ENCODE measurements around the gene VEPH1. TPM values are rescaled to one million over a fixed set of nuclear protein-coding genes. Genes with fewer than 3 reads are reported as not detected.
A peak's percentile ranks its signal among the peaks of the same experiment; 100 is the strongest.

VEPH1 gene
- total RNA-seq, 1 experiment from 2014 or later: 87.1 TPM

DNA sequence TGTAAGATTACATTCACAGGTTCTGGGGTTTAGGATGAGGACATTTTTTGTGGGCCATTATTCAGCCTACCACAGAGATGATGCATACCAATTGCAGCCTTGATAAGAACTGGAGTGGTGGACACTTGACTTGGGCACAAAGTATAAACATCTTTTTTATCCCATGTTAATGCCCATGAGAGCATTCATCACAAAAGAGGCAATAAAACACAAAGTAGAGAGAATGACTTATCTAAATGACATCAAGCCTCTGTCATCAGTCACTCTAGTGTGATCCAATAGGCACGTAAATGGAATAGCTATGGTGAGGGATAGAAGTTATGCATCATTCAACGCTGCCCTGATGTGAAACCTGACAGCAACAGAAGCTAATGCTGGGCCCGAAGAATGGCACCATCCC lies 25.8 kb downstream of the VEPH1 start:
- DNase-seq (ENCODE audit: low read depth): peak; percentile 26

DNA sequence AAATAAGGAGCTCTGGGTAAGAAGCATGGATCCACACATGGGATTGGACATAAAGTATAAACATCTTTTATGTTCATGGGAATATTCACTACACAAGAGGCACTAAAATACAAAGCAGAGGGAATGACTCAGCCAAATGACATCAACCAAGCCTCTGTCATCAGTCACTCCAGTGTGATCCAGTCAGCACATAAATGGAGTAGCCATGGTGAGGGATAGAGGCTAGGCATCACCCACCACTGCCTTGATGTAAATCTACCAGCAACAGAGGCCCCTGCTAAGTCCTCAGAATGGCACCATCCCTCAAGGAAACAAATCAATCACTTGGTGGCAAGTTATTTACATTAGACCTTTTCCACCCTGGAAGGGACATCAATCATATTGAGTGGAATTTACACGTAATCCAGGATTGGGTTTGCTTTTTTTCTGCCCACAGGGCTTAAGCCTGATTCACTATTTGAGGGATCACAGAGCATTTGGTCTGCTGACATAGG lies 27.2 kb downstream of the VEPH1 start:
- peak; percentile 59 for DNase-seq (ENCODE audit: low read depth)

DNA sequence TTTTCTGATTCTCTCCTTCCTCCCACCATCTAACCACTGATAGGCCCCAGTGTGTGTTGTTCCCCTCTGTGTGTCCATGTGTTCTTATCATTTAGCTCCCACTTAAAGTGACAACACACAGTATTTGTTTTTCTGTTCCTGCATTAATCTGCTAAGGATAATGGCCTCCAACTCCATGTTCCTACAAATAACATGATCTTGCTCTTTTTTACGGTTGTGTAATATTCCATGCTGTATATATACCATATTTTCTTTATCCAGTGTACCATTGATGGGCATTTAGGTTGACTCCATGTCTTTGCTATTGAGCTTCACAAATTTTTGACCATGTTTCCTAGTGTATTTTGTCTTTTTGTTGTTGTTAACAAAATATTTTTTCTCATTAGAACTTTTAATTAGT lies 30.6 kb downstream of the VEPH1 start:
- DNase-seq (ENCODE audit: low read depth): no peak

DNA sequence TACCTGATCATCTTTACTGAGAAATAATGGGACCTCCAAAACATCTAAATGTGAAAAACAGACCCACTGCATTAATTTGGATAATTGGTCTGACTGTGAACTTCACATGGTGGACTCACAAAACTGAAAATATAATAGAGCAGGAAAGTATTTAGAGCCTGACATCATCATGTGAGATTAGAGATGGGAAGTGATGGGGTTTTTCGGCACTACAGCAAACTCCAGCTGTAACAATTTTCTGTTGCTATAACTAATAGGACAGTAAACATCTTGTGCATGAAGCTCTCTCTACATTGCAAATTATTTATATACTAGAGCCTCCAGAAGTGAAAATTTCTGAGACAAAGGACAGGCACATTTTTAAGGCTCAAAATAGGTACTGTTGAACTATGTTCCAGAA lies 32.2 kb downstream of the VEPH1 start:
- no peak for DNase-seq (ENCODE audit: low read depth)

DNA sequence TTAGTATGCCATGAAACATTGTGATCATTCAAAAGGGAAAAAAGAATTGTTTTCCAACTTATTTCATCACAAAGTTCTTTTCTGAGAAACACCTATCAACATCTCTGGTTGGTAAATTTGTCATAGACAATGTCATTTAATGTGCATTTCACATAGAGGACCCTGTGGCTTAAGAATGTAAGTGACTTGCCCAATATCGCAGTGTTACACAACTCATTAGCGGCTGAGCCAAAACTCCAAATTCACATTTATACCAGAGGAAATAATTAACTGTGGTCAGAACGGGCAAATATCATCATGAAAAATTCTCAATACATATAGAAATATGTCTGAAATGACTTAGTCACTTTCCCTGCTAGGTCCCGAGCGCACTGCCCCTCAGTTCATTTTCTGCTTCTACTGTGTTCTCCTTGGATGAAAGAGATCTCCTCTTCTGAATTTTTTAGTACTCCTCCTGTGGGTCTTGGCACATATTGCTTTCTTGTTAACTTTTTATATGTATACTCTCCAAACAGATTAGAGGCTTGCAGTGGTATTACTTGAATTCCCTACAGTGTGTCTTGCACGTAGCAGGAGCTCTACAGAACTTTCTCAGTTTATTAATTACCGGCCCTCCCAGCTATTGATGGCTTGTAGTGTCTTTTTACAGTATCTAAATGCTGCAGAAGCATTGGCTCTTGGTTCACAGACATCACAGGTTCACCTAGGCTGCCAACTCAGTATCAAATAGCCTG lies 33.5 kb downstream of the VEPH1 start:
- DNase-seq (ENCODE audit: low read depth): no peak

DNA sequence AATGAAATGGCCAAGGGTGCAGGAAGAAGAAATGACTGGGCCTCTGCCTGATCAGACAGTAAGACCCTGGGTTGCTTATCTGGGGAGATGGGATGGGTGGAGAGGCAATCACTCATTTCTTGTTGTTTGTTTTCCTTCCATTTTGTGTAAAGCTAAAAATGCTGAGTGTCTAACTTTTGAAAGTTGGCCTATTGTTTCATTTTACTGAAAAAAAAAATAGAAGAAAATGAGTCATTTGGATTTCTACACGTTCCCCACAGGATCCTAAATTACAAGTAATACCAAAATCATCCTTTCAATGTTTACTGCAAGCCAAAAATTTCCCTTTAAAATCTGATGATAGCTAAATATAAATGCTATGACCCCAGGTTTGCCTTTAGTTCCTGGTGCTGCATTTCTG lies 36.0 kb downstream of the VEPH1 start:
- no peak for DNase-seq (ENCODE audit: low read depth)

DNA sequence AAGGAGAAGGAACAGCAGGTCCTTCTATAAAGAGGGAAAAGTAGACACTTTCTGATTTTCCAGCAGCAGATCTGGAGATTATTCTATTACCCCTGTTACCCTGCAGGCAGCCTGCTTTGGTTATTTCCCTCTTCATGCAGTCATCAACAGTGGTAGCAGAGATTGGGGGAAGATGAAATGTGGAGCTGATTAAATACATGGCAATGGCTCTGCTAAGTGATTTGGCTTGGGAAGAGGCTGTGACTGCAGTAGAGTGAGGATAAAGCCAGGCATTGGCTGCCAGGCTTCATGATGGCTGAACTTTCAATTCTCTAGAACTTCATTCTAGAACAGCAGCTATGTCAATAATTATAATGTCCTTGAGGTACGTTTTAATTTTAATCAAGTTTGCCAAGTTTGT lies 37.5 kb downstream of the VEPH1 start:
- DNase-seq (ENCODE audit: low read depth): no peak

DNA sequence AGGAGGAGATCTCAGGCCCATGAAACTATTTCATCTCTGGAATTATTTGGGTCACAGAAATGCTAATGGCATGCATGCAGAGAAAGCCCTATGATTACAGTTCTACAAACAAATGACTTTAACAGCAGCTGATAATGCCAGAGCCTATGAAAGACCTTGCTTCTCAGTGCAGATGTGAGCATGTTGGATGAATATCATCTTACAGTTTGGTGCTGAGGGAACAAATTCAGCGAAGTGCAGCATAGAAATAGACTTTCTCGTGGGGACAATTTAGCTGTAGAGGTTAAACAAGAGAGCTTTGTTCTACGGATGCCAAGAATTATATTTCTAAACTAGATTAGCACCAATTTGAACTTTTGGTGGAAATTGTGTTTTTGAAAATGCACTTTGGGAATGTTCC lies 38.9 kb downstream of the VEPH1 start:
- DNase-seq (ENCODE audit: low read depth): no peak

DNA sequence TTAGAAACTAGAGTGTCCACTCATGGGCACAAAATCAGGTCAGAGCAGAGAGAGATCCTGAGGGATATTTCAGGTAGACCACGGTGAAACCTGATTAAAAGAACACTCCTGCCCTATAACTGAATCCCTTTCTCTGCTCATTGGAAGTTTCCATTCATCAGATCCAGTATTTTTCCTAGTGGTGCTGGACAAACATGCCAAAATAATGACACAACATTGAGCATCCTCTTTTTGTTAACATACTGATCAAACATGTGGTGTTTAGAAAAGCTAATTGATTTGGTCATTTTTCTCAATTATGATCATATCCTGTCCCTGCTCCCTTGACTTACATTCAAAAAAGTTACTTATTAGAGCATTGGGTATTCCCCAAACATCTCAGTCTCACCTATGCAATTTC lies 39.4 kb downstream of the VEPH1 start:
- no peak for DNase-seq (ENCODE audit: low read depth)

DNA sequence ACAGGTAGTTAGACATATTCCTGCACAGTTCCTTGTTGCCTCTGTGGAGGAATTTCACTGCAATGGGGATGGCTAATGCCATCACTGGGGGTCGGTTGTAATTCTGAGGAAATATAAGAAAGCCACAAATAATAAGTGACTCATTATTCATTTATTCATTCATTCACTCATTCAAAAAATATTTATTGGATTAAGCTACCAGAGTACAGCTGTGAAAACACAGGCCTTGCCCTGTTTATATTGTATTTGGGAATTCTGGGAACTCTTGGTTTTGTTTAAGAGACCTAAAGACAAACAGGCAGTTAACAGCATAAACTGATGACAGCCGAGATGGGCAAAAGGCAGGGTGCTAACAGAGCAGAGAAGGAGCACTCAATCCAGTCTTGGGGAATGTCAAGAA lies 43.0 kb downstream of the VEPH1 start:
- DNase-seq (ENCODE audit: low read depth): peak; percentile 29

DNA sequence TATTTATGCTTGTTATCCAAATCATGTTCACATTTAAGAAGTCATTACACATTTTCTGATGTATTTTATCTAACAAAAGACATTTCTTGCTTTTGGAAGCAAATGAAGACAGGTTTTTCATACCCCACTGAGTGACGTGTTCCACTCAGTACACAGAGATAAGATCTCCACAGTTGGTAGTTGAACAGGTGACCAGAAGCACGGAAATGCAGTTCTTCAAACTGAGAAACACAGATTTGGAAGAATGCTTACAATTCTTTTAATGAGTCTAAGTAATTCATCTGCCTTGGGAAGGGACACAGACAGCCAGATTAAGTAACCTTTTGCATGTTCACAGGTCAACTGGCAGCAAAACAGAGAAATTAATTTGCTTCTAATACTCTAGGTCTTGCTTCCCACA lies 43.5 kb downstream of the VEPH1 start:
- DNase-seq (ENCODE audit: low read depth): no peak

DNA sequence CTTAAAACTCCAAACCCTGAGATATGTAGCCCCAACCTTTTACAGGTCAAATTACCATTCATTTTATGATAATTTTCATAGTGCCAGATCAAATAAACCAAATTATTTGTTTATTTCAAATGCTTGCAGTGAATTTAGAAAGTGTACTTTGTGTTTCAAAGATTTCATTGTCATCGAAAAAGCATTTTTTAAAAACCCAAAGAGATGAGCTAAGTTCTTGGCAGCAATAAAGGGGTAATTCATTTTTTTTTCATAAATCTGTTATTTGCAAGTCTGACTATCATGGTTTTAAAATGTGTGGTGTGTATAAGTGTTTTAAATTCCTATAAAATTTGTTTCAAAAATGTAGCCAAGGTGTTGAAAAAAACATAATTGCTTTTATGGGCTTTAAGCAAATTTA lies 49.4 kb downstream of the VEPH1 start:
- no peak for DNase-seq (ENCODE audit: low read depth)

DNA sequence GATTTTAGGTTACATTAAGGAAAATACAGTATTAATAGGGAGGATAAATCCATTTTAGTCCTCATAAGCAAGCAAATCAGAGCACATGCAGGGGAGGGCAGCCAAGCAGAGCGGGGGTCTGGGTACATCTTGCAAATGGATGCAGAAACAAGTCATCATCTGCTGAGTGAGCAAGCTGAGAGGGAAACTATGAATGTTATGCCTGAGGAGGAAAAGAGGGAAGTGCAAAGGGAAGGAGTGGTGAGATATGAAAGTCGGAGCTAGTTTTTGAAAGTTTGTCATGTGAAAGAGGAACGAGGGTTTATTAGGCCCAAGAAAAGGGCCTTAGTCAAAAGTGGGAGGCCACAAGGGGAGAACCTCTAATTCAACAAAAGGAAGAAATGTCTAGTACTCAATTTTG lies 51.1 kb downstream of the VEPH1 start:
- DNase-seq (ENCODE audit: low read depth): no peak

DNA sequence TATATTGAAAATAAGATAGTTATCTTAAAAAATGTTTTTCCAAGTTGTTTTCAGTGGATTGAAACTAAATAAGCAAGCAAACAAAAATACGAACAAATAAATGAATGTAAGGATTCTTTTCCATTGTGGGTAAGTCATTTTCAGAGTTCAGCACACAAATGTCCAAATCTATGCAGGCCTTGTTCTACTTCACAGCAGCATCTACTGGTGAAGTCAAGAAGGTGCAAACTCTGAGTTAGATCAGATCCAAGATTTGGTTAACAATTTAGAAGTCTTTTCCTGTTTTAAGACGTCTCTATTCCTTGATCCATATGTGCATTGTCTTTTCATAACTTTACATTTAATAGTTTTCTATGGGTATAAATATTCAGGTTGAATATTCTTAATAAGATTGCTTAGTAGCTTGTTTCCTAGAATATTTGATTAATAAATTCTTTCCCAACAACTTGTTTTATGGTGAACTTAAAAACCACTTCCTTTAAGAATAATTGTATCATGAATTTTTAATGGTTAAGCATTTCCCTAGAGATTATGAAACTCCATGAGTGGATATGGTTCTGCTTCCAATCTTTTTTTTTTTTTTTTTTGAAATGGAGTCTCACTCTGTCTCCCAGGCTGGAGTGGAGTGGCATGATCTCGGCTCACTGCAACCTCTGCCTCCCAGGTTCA lies 56.1 kb downstream of the VEPH1 start:
- DNase-seq (ENCODE audit: low read depth): peak; percentile 19

DNA sequence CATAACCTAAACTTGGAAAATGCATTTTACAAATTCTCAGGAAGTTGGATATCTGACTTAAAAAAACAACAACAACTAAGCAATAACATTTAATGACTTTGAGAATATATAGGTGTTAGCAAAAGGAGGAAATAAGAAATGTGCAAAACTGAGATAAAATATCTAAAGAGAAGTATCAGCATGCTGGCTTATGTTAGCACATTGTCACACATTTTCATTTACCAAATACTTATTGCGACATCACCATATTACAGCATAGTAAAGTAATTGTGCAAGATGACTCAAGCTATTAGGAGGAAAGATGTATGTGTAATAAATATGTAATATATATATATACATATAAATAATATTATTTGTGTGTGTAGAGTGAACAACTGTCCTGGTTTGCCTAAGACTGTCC lies 57.4 kb downstream of the VEPH1 start:
- no peak for DNase-seq (ENCODE audit: low read depth)

DNA sequence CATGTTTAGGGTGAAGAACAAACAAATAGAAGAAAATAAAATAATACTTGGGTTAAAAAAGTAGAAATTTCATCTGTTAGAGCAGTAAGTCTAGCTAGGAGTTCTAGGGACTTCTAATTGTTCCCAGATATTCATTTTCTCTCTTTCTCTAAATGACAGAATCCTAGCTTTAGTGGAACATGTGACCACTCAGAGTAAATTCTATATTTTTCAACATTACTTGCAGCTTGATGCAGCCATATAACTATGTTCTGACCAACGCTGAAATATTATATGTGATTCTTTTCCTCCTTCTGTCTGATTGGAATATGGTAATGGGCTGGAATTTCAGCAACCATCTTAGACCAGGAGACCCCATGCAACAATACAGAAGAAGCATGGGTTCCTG lies 58.4 kb downstream of the VEPH1 start:
- no peak for DNase-seq (ENCODE audit: low read depth)

DNA sequence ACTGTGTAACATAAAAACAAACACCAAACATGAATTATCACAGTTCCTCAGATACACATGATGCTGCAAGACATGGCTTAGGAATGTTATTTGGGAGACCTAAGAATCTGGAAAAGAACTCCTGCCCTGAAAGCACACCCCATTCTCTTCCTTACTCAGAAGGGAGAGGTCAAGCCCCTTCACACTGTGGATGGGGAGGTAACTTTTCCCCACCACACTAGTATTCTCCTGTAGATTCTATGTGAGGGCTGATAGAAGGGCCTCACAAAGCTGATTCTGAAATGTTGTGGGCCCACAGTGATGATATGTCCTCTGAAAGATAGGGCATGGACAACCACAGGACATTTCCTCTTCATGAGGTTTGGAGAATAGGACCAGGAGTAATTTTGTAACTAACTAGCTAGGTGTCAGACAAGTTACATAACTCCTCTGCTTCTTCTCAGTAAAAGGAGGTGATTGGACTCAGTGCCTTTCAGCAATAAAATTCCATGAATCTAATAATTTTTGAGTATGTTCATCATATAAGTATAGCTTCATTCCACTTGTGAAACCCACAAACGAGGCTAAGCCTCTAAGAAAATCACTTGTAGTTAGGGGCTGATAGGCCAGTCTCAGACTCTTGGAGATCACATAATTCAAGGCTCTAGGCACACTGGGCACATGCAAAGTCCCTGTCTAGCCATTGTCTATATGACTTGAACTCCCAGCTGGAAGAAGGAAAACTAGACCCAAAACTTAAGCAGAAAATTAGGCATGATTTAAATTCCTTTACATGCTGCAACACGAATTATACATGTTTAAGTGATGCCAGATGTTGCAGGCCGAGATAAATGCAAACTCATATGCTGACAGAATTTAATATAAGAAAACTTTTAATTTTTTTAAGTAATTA lies 59.1 kb downstream of the VEPH1 start:
- no peak for DNase-seq (ENCODE audit: low read depth)

DNA sequence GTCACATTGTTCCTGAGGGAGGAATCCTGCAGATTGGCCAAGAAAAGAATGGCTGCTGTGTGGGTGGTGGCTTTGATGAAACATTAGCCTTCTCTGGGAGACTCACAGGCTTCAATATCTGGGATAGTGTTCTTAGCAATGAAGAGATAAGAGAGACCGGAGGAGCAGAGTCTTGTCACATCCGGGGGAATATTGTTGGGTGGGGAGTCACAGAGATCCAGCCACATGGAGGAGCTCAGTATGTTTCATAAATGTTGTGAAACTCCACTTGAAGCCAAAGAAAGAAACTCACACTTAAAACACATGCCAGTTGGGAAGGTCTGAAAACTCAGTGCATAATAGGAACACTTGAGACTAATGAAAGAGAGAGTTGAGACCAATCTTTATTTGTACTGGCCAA lies 60.5 kb downstream of the VEPH1 start:
- DNase-seq (ENCODE audit: low read depth): no peak

DNA sequence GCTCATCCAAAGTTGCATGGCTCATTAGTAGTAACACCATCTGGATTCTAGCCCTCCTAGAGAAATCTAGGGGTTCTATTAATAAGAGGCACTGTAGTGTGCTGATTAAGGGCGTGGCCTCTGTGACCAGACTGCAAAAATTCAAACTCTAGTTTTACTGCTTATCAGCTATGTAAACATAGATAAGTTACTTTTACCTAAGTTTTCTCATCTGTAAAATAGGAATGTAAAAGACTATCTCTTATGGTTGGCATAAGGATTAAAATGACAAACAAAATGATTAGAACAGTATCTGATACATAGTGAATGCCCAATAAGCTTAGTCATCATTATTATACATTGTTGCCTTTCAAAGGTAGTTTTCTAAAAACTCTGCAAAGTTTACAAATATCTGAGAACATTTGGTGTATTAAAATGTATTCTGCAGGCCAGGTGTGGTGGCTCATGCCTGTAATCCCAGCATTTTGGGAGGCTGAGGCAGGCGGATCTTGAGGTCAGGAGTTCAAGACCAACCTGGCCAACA lies 62.1 kb downstream of the VEPH1 start:
- DNase-seq (ENCODE audit: low read depth): no peak

DNA sequence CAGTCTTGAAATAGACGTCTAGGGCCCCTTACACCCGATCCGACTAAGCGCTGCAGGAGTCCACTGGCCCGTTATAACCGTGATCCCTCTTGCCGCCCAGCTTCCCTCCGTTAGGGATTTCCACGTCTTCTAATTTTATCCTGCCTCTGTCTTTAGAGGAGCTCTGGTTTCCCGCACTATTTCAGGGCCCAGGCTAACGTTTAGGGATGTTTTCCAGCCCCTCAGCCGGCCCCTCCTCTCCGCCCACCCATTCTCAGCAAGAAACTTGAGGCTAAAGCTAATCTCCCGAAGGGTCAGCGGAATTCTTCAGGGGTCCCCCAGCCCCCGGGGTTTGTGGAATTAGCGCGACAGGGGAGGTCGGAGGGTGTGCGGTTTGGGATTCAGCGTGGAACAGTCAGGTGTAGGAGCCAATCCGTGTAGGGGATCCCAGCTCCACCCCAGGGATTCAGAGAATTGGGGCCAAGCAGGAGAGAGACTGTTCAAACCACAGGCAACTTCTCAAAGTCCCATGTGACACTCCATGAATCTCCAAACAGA lies 65.0 kb downstream of the VEPH1 start:
- peak; percentile 55 for DNase-seq (ENCODE audit: low read depth)

DNA sequence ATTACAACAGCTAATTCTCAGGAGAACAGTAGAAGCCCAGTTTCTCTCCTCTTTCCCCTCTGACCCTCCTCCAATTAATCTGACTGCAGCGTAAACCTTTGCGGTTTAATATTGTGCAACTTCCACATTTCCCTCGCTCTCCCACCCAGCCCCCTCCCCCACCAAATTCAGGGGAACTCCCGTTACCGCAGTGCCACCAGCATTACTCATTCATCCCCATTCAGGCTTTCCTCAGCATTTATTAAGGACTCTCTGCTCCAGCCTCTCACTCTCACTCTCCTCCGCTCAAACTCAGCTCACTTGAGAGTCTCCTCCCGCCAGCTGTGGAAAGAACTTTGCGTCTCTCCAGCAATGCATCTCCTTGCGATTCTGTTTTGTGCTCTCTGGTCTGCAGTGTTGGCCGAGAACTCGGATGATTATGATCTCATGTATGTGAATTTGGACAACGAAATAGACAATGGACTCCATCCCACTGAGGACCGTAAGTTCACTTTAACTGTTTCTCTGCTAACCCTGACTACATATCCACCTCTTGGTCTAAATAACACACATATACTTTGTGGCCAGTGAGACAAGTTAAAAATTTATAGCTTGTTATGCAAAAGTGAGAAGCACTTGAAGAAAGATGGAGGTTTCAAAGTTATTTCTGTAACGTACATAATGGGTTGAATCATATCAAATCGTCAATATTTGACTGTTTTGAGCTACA lies 66.5 kb downstream of the VEPH1 start, which contains the start of gene PTX3:
TSS of gene PTX3 (plus strand) at position 268 of the 709 bp plus-strand sequence. CDS start at position 352, 84 bp downstream.
- DNase-seq (ENCODE audit: low read depth): peak; percentile 88

Measured in Daoy (cell line).